Measurements from ENCODE around the gene PRKX.
"Not testable (repeated sequence)": the region's sequence is repeated elsewhere in the genome, so short reads cannot be mapped to it uniquely, and the experiment has no call there.

The PRKX gene

DNA sequence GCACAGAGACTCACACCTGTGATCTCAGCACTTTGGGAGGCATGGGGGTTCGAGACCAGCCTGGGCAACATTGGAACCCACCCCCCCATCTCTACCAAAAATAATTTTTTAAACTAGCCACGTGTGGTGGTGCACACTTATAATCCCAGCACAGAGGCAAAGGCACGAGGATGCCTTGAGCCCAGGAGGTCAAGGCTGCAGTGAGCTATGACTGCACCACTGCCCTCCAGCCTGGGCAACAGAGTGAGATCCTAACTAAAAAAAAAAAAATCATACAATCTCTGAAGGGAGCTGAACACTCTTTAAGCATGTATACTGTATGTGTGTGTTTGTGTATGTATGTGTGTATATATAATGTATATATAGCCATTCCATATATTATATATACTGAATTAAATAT lies 2.5 kb upstream of the PRKX start:
- peaks cover 13% of the 10 kb centered on the region for H3K4me1 Mint-ChIP-seq
- no peak overlapping the region for H3K27ac Mint-ChIP-seq
- ATAC-seq = no peak
- peaks cover 8% of the 10 kb centered on the region for H3K36me3 Mint-ChIP-seq
- no peaks in the 10 kb centered on the region for H3K9me3 Mint-ChIP-seq
- no peak overlapping the region for H3K4me3 Mint-ChIP-seq
- H3K27me3 Mint-ChIP-seq = no peaks in the 10 kb centered on the region

DNA sequence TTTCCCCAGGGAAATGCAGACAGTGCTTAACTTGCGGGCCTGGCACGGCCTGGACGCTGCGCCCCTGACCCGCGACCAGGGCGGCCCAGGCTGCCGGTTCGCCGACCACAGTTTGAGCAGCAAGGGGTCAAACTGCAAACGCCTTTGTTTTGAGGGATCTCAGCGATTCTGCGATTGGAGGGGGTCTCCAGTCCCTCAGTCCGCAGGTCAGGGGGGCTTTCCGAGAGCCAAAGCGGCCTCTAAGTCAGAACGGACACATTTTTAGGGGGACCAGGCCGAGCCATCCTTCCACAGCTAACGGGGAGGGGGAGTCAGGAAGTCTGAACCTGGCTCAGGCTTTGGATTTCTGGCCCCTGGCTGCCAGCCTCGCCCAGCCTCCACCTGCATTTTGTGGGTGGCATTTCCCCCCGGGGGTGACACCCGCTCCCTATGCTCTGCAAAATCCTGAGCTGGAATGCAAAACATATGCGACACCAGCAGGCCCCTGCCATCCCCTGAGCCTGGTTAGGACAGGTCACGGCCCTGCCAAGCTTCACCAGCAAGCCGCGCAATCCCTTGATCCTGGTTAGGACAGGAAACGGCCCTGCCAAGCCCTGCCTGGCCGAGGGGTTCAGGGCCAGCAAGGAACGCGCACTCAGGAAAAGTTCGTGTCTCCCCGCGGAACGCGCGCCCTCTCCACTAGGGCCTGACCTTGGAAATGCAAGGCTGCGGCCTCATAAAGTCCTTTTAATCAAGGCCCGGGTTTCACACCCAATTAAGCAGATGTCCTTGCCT lies 1.4 kb upstream of the PRKX start:
- peaks cover 17% of the 10 kb centered on the region for H3K4me1 Mint-ChIP-seq
- not testable (repeated sequence) for H3K4me3 Mint-ChIP-seq, H3K36me3 Mint-ChIP-seq, ATAC-seq, H3K27ac Mint-ChIP-seq, H3K27me3 Mint-ChIP-seq, H3K9me3 Mint-ChIP-seq

DNA sequence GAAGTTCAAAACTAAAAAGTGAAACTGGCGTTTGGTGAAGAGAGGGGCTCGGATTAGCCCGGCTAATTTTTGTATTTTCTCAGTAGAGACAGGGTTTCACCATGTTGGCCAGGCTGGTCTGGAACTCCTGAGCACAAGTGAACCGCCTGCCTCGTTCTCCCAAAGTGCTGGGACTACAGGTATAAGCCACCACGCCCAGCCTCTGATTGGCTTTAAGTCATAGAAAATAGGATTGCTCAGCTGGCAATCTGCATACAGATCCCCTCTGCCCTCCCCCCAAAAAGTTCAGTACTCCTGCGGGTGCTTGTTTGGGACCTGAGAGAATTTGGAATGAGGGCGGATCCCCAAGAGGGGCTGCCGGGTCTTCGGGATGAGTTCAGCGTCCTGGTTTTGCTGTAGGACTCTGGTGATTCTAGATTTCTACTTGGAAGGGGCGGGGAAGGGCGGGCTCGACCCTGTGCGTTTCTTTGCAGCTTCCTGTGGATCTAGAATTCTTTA lies 537 bp upstream of the PRKX start:
- ATAC-seq = no peak
- H3K27ac Mint-ChIP-seq = peak overlapping the region; percentile 27
- peaks cover 17% of the 10 kb centered on the region for H3K4me1 Mint-ChIP-seq
- peak overlapping the region; percentile 81 for H3K4me3 Mint-ChIP-seq
- H3K9me3 Mint-ChIP-seq = no peaks in the 10 kb centered on the region
- H3K36me3 Mint-ChIP-seq = peaks cover 8% of the 10 kb centered on the region
- H3K27me3 Mint-ChIP-seq = no peaks in the 10 kb centered on the region

DNA sequence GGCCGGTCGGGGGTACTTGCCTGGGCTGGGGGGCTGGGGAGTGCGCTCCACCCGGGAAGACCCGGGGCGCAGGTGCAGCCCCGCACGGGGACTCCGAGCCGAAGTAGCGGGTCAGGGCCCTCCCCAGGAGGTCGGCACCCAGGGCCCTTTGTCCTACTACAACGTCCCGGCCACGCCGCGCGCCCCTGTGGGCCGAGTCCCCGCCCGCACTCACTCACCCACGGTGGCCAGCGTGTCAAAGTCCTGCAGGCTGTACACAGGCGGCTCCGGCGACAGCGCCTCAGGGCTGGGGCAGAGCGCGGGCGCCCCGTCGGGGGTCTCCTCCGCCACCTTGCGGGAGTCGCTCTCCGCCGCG lies 602 bp downstream of the PRKX start:
- H3K9me3 Mint-ChIP-seq = no peaks in the 10 kb centered on the region
- no peaks in the 10 kb centered on the region for H3K27me3 Mint-ChIP-seq
- peak; percentile 29 for ATAC-seq
- peak overlapping the region; percentile 92 for H3K27ac Mint-ChIP-seq
- peaks cover 8% of the 10 kb centered on the region for H3K36me3 Mint-ChIP-seq
- H3K4me3 Mint-ChIP-seq = peak overlapping the region; percentile 99
- H3K4me1 Mint-ChIP-seq = peaks cover 17% of the 10 kb centered on the region

DNA sequence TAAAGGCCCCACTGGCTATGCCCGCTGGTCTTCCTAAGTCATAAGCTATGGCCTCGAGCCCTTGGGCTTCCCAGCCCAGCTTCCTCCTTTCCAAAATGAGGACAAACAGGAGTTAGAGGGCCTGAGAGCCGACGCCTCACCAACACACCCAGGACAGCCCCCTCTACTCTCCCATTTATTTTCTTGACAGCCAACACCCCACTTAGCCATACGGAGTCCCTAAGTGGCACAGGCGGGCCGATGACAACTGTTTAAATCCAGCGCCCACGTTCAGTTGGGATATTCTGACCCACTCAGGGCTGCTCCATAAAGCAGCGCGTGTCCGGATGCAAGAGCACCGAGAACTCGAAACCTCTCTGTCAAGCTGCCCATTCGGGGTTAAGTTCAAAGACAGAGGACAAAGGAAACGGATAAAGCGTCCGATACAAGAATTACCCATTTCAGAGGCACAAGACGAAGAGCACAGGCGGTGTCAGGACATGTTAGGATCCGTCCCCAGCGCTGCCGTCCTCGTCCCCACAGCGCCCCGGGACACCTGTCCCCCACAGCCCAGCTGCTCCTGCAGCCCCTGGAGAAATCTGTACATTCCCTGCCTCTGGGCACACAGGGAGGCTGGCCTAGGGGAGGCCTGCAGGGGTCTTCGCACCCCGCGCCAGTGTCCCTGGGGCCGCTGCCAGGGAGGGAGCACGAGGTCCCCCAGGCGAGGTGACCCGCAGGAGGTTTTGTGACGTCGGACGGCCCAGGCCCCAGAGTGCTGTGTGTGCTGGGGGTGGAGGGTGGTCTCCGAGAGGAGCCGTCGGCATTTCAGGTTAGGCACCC lies 1.2 kb downstream of the PRKX start:
- ATAC-seq = peak; percentile 1
- H3K36me3 Mint-ChIP-seq = peaks cover 8% of the 10 kb centered on the region
- no peaks in the 10 kb centered on the region for H3K27me3 Mint-ChIP-seq
- H3K4me3 Mint-ChIP-seq = peak overlapping the region; percentile 99
- H3K4me1 Mint-ChIP-seq = peaks cover 17% of the 10 kb centered on the region
- no peaks in the 10 kb centered on the region for H3K9me3 Mint-ChIP-seq
- peak overlapping the region; percentile 92 for H3K27ac Mint-ChIP-seq

DNA sequence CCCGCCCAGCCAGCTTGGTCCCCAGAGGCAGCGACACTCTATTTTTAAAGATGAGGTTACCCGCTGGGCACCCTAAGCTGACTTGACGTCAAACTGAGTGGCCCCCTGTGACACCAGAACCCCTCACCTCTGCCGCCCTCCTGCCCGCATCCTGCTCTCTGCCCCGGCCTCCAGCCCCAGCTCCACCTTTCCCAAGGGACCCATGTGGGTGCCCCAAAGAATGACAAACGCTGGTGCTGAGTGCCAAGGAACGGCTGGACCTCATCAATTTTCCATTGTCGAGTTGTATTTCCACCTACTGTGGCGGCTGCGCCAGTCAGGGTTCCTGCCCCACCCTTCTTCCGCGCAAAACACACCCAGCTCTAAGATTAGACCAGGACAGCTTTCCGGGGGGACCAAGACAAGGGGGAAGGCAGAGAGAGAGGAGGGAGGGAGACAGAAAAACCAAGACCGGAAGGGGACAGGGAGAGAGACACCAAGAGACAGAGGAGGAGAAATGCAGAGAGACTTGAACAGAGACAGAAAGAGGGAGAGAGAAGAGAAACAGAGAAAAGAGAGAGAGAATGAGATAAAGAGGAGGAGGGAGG lies 2.0 kb downstream of the PRKX start:
- H3K9me3 Mint-ChIP-seq = no peaks in the 10 kb centered on the region
- H3K27ac Mint-ChIP-seq = peak overlapping the region; percentile 92
- H3K4me1 Mint-ChIP-seq = peaks cover 17% of the 10 kb centered on the region
- H3K4me3 Mint-ChIP-seq = peak overlapping the region; percentile 99
- no peaks in the 10 kb centered on the region for H3K27me3 Mint-ChIP-seq
- H3K36me3 Mint-ChIP-seq = peaks cover 8% of the 10 kb centered on the region
- peak; percentile 74 for ATAC-seq

DNA sequence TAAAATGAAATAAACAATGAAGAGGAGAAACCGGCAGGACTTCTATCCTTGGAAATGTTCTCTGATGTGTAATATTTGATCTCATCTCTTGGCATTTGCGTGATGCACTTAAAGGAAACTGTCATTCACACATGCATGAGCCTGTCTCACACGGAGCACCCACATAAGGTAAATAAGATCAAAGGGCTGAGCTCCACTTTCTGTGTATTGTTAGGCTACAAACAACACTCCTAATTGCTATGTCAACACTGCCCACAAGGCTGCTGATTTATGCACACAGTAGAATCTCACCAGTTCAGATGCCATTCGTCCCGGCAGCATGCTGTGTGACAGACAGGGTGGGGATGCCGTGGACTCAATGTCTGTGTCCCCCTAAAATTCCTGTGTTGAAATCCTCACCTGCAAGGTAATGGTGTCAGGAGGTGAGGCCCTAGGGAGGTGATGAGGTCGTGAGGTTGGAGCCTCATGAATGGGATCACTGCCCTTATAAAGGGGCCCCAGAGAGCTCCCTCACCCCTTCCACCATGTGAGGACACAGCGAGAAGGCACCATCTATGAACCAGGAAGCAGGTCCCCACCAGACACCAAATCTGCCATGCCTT lies 5.7 kb downstream of the PRKX start:
- H3K4me1 Mint-ChIP-seq = peaks cover 17% of the 10 kb centered on the region
- peaks cover 16% of the 10 kb centered on the region for H3K36me3 Mint-ChIP-seq
- H3K9me3 Mint-ChIP-seq, H3K27me3 Mint-ChIP-seq, H3K27ac Mint-ChIP-seq, ATAC-seq, H3K4me3 Mint-ChIP-seq: not testable (repeated sequence)

DNA sequence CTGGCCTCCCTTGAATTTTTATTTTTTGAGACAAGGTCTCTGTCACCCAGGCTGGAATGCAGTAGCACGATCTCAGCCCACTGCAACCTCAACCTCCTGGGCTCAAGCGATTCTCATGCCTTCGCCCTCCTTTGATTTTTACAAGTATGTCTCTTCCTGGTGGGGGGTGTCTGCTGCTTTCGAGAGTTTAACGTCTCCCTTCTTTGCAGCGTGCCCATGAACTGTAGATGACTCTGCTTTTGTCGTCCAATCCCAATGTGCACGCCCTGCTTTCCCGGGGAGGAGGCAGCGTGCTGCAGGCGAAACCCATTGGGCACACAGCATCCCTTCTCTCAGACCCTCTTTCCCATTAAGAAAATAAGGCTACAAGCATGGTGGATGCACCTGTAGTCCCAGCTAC lies 7.0 kb downstream of the PRKX start:
- Mint-ChIP-seq H3K4me1 (peaks cover 15% of the 10 kb centered on the region), H3K4me3 (no peak overlapping the region), H3K27me3 (no peaks in the 10 kb centered on the region), H3K36me3 (peaks cover 9% of the 10 kb centered on the region), H3K27ac (no peak overlapping the region), H3K9me3 (no peaks in the 10 kb centered on the region)
- no peak for ATAC-seq

DNA sequence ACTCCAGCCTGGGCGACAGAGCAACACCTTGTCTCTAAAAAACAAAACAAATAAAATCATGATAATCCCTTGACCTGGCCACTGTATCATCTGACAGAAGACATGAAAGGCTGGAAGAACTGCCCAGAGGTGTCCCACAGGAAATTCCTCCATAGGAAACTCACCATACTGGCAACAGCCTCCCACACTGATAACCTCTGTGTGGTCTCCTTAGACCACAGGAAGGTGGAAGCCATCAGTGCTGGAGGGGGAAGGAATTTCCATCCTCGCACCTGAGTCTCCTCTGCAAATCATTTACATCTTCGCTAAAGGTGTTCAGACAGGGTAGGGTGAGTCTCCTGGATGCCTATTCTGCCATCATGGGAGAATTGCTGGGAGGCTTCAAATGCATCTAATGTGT lies 10.2 kb downstream of the PRKX start:
- H3K9me3 Mint-ChIP-seq, H3K27me3 Mint-ChIP-seq, ATAC-seq, H3K36me3 Mint-ChIP-seq, H3K4me3 Mint-ChIP-seq: not testable (repeated sequence)
- Mint-ChIP-seq H3K4me1 (peaks cover 19% of the 10 kb centered on the region), H3K27ac (peak overlapping the region; percentile 48)

DNA sequence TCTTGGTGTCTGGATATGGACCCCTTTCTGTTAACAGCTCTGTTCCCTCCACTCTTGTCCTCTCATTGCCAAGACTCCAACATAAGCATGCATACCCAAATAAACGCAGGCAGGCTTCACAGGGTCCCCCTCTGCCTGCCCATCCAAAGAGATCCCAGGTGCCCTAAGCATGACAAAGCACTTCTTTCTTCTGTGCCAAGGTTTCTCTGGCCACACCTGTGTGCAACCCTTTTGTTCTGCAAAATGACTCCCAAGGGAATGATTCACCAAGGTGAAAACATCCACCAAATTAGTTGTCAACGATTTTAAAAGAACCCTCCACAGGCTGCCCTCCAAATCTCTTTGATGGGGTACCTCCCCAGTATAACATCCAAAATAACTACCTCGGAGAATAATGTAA lies 11.4 kb downstream of the PRKX start:
- not testable (repeated sequence) for H3K4me3 Mint-ChIP-seq, H3K9me3 Mint-ChIP-seq, H3K36me3 Mint-ChIP-seq, H3K27me3 Mint-ChIP-seq, ATAC-seq
- H3K27ac Mint-ChIP-seq = peak overlapping the region; percentile 40
- peaks cover 27% of the 10 kb centered on the region for H3K4me1 Mint-ChIP-seq

DNA sequence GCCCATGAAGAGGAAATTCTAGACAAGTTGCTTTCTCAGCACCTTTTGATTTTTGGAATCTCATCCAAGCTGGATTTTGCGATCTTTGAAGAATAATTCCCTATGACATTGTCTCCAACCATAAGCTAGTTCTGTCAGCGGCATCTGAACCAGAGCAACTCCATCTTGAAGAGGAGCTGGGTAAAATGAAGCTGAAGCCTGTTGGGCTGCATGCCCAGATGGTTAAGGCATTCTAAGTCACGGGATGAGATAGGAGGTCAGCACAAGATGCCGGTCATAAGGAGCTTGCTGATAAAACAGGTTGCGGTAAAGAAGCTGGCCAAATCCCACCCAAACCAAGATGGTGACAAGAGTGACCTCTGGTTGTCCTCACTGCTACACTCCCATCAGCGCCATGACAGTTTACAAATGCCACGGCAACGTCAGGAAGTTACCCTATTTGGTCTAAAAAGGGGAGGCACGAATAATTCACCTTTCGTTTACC lies 12.0 kb downstream of the PRKX start:
- H3K27me3 Mint-ChIP-seq, H3K4me3 Mint-ChIP-seq, ATAC-seq, H3K36me3 Mint-ChIP-seq, H3K9me3 Mint-ChIP-seq: not testable (repeated sequence)
- Mint-ChIP-seq H3K4me1 (peaks cover 27% of the 10 kb centered on the region), H3K27ac (peak overlapping the region; percentile 97)

DNA sequence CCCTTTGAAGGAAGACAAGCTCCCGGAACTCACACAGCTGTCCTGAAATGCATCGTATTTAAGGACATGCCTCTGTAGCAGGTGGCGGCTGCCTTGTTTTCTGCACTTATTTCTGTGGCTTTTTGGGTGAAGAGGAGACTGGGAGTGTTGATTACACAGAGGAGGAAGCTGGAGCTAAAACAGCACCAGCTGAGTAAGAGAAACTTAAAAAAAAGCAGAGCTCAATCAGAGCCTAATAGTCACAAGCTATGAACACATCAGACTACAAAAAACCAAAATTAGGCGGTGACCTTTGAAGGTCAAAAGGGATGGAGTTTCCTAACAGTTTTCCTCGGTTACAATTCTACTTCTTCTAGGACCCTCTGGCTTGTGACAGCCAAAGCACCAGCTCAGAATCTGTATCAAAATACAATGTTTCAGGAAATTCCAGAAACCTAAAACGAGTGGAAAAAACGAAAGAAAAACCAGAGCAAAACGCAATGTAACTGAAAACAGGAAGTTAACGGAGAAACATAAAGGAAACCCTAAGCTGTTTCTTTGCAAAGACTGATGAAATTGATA lies 13.5 kb downstream of the PRKX start:
- no peaks in the 10 kb centered on the region for H3K27me3 Mint-ChIP-seq
- peaks cover 43% of the 10 kb centered on the region for H3K4me1 Mint-ChIP-seq
- H3K9me3 Mint-ChIP-seq = no peaks in the 10 kb centered on the region
- peak overlapping the region; percentile 97 for H3K27ac Mint-ChIP-seq
- ATAC-seq = peak; percentile 68
- peak overlapping the region; percentile 82 for H3K4me3 Mint-ChIP-seq
- peaks cover 7% of the 10 kb centered on the region for H3K36me3 Mint-ChIP-seq

DNA sequence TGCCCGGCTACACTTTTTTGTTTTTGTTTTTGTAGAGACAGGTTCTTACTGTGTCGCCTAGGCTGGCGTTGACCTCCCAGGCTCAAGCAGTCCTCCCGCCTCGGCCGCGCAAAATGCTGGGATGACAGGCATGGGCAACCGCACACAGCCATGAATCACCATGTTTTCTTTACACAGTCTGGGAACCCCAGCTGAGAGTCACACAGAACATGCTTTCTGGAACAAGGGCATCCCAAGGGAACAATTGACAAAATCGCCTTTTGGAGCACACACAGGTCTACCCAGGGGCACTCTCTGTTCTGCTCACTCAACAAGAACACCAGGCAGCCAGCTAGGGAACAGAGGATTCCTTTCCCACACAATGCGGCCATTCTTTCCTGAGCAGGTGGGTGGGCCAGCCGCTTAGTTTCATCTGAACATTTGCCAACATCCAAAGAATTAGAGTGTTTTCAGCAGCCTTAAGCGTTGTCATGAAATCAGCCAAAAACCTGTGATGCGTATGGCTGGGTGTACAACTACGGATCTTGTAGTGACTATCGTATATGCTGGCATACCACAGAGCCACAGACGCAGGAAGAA lies 15.7 kb downstream of the PRKX start:
- no peaks in the 10 kb centered on the region for H3K9me3 Mint-ChIP-seq
- H3K27me3 Mint-ChIP-seq = no peaks in the 10 kb centered on the region
- H3K4me1 Mint-ChIP-seq = peaks cover 54% of the 10 kb centered on the region
- ATAC-seq = no peak
- no peak overlapping the region for H3K4me3 Mint-ChIP-seq
- peak overlapping the region; percentile 48 for H3K27ac Mint-ChIP-seq
- H3K36me3 Mint-ChIP-seq = peaks cover 6% of the 10 kb centered on the region

DNA sequence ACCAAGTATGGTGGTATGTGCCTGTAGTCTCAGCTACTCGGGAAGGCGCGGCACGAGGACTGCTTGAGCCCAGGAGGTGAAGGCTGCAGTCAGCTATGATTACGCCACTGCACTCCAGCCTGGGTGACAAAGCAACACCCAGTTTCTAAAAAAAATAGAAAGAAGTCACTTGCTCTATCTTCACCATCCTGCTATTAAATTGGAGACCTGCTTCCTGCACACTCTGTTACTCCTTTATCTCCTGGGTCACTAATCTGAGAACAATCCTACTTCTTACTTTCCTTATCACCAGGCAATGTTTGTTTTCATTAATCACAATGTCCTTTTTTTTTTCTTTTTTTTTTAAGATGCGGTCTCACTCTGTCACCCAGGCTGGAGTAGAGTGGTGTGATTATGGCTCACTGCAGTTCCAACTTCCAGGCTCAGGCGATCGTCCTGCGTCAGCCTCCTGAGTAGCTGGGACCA lies 16.2 kb downstream of the PRKX start:
- peak overlapping the region; percentile 48 for H3K27ac Mint-ChIP-seq
- ATAC-seq = no peak
- peaks cover 6% of the 10 kb centered on the region for H3K36me3 Mint-ChIP-seq
- peaks cover 53% of the 10 kb centered on the region for H3K4me1 Mint-ChIP-seq
- H3K4me3 Mint-ChIP-seq = no peak overlapping the region
- H3K9me3 Mint-ChIP-seq = no peaks in the 10 kb centered on the region
- no peaks in the 10 kb centered on the region for H3K27me3 Mint-ChIP-seq
